Activated naive CD4-positive, alpha-beta T cell treated with anti-CD3 and anti-CD28 coated beads, Interleukin-2, amount 50 U/mL, for 24 hours (primary cell): ENCODE data around the gene UBQLNL.

Experiments used
- H3K27ac Mint-ChIP-seq: one replicate; pipeline ENCODE4 v1.8.0; 2021; ENCODE audit warnings: mild to moderate bottlenecking, mixed read lengths
- H3K27me3 Mint-ChIP-seq: one replicate; pipeline ENCODE4 v1.8.0; 2021; ENCODE audit warnings: mixed read lengths
- H3K36me3 Mint-ChIP-seq: one replicate; pipeline ENCODE4 v1.8.0; 2021; ENCODE audit warnings: mixed read lengths
- H3K4me1 Mint-ChIP-seq: one replicate; pipeline ENCODE4 v1.8.0; 2021; ENCODE audit warnings: mixed read lengths
- H3K4me3 Mint-ChIP-seq: one replicate; pipeline ENCODE4 v1.8.0; 2021; ENCODE audit warnings: mild to moderate bottlenecking, mixed read lengths
- H3K9me3 Mint-ChIP-seq: one replicate; pipeline ENCODE4 v1.8.0; 2021; ENCODE audit warnings: mixed read lengths

UBQLNL gene

DNA sequence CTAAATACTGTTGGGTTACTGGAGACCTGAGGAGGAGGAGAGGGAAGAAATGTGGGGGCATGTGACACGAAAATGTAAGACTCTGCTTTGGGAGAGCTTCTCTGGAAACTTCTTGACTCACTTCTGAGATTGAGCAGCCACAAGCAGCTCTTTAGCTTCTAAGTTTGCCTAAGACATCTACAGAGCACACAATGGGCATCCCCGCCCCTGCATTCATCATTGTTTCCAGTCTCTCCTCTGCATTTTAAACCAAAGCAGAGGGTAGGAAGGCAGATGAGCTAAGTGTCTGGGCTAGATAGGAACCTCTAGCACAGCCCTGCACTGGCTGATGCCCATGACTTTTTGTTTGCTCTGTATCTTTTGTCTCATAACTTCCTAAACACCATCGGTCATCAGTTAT lies 30.1 kb downstream of the UBQLNL start:
- no peaks in the 10 kb centered on the region for H3K36me3 Mint-ChIP-seq
- no peak overlapping the region for H3K4me3 Mint-ChIP-seq
- no peaks in the 10 kb centered on the region for H3K4me1 Mint-ChIP-seq
- H3K9me3 Mint-ChIP-seq = no peaks in the 10 kb centered on the region
- peaks cover 5% of the 10 kb centered on the region for H3K27me3 Mint-ChIP-seq
- no peak overlapping the region for H3K27ac Mint-ChIP-seq

DNA sequence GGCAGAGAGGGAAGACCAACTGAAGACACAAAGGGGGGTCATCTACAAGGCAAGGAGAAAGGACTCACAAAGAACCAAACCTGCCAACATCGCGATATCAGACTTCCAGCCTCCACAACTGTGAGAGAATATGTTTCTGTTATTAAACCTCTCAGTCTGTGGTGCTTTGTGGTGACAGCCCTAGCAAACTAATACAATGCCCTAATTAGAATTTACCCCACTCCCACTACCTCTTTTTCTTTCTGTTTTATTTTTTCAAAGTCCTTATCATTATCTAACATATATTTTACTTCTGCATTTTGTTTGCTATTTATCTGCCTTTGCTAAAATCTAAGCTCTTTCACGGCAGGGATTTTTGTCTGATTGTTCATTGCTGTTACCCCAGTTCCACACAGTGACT lies 30.5 kb downstream of the UBQLNL start:
- H3K9me3 Mint-ChIP-seq = no peaks in the 10 kb centered on the region
- no peaks in the 10 kb centered on the region for H3K4me1 Mint-ChIP-seq
- no peaks in the 10 kb centered on the region for H3K36me3 Mint-ChIP-seq
- no peak overlapping the region for H3K4me3 Mint-ChIP-seq
- H3K27ac Mint-ChIP-seq = no peak overlapping the region
- peaks cover 5% of the 10 kb centered on the region for H3K27me3 Mint-ChIP-seq

DNA sequence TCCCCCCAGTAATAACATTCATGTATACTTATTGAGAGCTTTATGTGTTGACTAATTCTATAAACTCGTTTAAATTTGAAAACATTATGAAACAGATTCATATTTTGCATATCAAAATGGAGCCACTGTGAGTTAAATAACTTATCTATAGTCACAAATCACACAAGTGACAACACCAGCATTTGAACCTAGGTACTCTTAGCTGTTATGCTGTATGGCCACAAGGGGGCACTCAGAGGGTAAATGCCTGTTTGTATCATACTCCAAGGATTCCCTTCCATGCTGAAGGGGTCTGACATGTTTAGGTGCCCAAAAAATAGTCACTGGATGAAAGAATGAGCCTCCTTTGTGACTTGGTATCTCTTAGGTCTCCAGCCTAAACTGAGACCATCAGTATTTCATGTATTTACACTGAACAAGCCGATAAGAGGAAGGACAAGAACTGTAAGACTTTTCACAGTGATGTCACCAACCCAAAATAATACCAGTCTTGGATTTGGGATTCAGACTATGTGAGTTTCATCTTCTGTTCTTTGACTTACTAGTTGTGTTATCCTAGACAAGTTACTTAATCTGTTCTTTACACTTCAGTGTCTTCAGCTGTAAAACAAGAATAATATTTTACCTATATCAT lies 40.2 kb downstream of the UBQLNL start:
- no peaks in the 10 kb centered on the region for H3K4me1 Mint-ChIP-seq
- H3K36me3 Mint-ChIP-seq = no peaks in the 10 kb centered on the region

DNA sequence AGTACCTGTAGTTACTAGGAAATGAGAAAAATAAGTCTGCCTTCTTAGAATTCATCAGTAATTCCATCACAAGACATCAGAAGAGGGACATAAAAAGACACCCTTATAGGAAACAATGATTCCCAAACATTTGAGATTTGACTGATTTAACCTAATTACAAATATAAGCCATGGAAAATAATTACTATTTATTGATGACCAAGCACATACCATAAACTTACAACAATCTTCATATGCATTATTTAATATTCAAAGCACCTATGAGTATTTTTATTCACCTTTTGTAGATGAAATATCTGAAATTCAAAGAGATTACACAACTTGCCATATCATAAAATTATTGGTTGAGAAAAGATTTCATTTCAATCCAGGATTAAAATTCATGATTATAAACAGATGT lies 42.6 kb downstream of the UBQLNL start:
- Mint-ChIP-seq H3K27me3 (peaks cover 12% of the 10 kb centered on the region), H3K27ac (no peak overlapping the region), H3K9me3 (no peaks in the 10 kb centered on the region), H3K36me3 (no peaks in the 10 kb centered on the region), H3K4me3 (no peak overlapping the region), H3K4me1 (no peaks in the 10 kb centered on the region)

More for the DNA sequence above, 40.2 kb downstream of the UBQLNL start:
- H3K4me3 Mint-ChIP-seq = no peak overlapping the region
- H3K27ac Mint-ChIP-seq = no peak overlapping the region
- no peaks in the 10 kb centered on the region for H3K9me3 Mint-ChIP-seq
- peaks cover 7% of the 10 kb centered on the region for H3K27me3 Mint-ChIP-seq

DNA sequence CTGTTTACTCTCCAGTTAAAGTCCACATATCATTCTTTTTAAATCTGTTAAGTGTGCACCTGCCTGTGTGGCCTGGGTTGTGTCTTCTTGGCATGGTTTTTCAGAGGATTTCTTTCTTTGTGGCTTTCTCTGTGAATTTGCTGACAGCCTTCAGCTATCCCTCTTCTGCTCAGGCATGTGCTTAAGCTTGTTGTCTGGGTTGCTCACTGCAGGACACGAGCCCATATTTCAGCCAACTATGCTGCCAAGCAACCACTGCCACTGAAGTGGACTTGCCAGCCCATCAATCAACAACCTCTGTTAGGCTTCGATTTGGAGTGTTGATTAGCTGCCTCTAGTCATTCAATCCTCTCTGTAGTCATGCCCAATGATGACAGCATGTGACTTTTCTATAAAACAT lies 49.0 kb downstream of the UBQLNL start:
- peaks cover 10% of the 10 kb centered on the region for H3K27me3 Mint-ChIP-seq
- H3K36me3 Mint-ChIP-seq = no peaks in the 10 kb centered on the region
- no peaks in the 10 kb centered on the region for H3K4me1 Mint-ChIP-seq
- H3K27ac Mint-ChIP-seq = no peak overlapping the region
- no peak overlapping the region for H3K4me3 Mint-ChIP-seq
- no peaks in the 10 kb centered on the region for H3K9me3 Mint-ChIP-seq
